GM06990 (cell line): Measurements from ENCODE around the gene CEACAM5.

ENCODE experiments used
- DNase-seq: peaks from one replicate; pipeline ENCODE4 v3.0.0-alpha.2; 2011; ENCODE audit not compliant: insufficient read length; ENCODE audit errors: extremely low read depth
- H3K27me3 ChIP-seq: replicated peaks from 2 replicates; pipeline ENCODE4 v1.6.0; 2011; ENCODE audit warnings: low read length; ENCODE audit not compliant: control insufficient read depth, insufficient read depth
- H3K36me3 ChIP-seq: 2 replicates; pipeline ENCODE4 v1.5.1; 2011; ENCODE audit warnings: low read length; ENCODE audit not compliant: control insufficient read depth, insufficient read depth
- H3K4me3 ChIP-seq: replicated peaks from 2 replicates; pipeline ENCODE4 v1.5.1; 2011; ENCODE audit warnings: low read depth, mild to moderate bottlenecking, control low read depth, low read length
- TF ChIP-seq, protein P1 (sequence below): IDR thresholded peaks from 2 replicates; pipeline ENCODE4 v1.5.1; 2011; ENCODE audit warnings: low read length, control low read depth, mild to moderate bottlenecking, inconsistent platforms; ENCODE audit not compliant: insufficient read depth, poor library complexity, severe bottlenecking

The CEACAM5 gene

DNA sequence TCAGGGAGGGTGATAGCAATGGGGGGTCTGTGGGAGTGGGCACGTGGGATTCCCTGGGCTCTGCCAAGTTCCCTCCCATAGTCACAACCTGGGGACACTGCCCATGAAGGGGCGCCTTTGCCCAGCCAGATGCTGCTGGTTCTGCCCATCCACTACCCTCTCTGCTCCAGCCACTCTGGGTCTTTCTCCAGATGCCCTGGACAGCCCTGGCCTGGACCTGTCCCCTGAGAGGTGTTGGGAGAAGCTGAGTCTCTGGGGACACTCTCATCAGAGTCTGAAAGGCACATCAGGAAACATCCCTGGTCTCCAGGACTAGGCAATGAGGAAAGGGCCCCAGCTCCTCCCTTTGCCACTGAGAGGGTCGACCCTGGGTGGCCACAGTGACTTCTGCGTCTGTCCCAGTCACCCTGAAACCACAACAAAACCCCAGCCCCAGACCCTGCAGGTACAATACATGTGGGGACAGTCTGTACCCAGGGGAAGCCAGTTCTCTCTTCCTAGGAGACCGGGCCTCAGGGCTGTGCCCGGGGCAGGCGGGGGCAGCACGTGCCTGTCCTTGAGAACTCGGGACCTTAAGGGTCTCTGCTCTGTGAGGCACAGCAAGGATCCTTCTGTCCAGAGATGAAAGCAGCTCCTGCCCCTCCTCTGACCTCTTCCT is 11.1 kb upstream of the CEACAM5 start:
- Histone ChIP-seq H3K27me3 (peaks cover 3% of the 10 kb centered on the region; the same call in 1 of the 2 replicates), H3K36me3 (no peaks in the 10 kb centered on the region), H3K4me3 (no peak overlapping the region)
- no peak for DNase-seq
- TF ChIP-seq, protein P1, sequence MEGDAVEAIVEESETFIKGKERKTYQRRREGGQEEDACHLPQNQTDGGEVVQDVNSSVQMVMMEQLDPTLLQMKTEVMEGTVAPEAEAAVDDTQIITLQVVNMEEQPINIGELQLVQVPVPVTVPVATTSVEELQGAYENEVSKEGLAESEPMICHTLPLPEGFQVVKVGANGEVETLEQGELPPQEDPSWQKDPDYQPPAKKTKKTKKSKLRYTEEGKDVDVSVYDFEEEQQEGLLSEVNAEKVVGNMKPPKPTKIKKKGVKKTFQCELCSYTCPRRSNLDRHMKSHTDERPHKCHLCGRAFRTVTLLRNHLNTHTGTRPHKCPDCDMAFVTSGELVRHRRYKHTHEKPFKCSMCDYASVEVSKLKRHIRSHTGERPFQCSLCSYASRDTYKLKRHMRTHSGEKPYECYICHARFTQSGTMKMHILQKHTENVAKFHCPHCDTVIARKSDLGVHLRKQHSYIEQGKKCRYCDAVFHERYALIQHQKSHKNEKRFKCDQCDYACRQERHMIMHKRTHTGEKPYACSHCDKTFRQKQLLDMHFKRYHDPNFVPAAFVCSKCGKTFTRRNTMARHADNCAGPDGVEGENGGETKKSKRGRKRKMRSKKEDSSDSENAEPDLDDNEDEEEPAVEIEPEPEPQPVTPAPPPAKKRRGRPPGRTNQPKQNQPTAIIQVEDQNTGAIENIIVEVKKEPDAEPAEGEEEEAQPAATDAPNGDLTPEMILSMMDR = no peak

DNA sequence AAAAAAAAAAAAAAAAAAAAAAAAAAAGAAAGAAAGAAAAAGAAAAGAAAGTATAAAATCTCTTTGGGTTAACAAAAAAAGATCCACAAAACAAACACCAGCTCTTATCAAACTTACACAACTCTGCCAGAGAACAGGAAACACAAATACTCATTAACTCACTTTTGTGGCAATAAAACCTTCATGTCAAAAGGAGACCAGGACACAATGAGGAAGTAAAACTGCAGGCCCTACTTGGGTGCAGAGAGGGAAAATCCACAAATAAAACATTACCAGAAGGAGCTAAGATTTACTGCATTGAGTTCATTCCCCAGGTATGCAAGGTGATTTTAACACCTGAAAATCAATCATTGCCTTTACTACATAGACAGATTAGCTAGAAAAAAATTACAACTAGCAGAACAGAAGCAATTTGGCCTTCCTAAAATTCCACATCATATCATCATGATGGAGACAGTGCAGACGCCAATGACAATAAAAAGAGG is 9.6 kb upstream of the CEACAM5 start:
- DNase-seq = no peak
- Histone ChIP-seq H3K27me3 (peaks cover 3% of the 10 kb centered on the region; the same call in 1 of the 2 replicates), H3K36me3 (no peaks in the 10 kb centered on the region), H3K4me3 (no peak overlapping the region)
- TF ChIP-seq, protein P1 = no peak

DNA sequence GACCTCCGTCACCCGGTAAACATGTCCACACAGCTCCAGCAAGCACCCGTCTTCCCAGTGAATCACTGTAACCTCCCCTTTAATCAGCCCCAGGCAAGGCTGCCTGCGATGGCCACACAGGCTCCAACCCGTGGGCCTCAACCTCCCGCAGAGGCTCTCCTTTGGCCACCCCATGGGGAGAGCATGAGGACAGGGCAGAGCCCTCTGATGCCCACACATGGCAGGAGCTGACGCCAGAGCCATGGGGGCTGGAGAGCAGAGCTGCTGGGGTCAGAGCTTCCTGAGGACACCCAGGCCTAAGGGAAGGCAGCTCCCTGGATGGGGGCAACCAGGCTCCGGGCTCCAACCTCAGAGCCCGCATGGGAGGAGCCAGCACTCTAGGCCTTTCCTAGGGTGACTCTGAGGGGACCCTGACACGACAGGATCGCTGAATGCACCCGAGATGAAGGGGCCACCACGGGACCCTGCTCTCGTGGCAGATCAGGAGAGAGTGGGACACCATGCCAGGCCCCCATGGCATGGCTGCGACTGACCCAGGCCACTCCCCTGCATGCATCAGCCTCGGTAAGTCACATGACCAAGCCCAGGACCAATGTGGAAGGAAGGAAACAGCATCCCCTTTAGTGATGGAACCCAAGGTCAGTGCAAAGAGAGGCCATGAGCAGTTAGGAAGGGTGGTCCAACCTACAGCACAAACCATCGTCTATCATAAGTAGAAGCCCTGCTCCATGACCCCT is 9.0 kb upstream of the CEACAM5 start:
- Histone ChIP-seq H3K36me3 (no peaks in the 10 kb centered on the region), H3K4me3 (no peak overlapping the region), H3K27me3 (peaks cover 5% of the 10 kb centered on the region; the same call in 1 of the 2 replicates)
- TF ChIP-seq, protein P1 = no peak
- DNase-seq = no peak

DNA sequence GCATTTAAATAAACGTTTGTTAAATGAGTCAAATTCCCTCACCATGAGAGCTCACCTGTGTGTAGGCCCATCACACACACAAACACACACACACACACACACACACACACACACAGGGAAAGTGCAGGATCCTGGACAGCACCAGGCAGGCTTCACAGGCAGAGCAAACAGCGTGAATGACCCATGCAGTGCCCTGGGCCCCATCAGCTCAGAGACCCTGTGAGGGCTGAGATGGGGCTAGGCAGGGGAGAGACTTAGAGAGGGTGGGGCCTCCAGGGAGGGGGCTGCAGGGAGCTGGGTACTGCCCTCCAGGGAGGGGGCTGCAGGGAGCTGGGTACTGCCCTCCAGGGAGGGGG is 8.5 kb upstream of the CEACAM5 start:
- DNase-seq = no peak
- Histone ChIP-seq H3K27me3 (peaks cover 5% of the 10 kb centered on the region; the same call in 1 of the 2 replicates), H3K36me3 (no peaks in the 10 kb centered on the region), H3K4me3 (no peak overlapping the region)
- TF ChIP-seq, protein P1 = no peak

DNA sequence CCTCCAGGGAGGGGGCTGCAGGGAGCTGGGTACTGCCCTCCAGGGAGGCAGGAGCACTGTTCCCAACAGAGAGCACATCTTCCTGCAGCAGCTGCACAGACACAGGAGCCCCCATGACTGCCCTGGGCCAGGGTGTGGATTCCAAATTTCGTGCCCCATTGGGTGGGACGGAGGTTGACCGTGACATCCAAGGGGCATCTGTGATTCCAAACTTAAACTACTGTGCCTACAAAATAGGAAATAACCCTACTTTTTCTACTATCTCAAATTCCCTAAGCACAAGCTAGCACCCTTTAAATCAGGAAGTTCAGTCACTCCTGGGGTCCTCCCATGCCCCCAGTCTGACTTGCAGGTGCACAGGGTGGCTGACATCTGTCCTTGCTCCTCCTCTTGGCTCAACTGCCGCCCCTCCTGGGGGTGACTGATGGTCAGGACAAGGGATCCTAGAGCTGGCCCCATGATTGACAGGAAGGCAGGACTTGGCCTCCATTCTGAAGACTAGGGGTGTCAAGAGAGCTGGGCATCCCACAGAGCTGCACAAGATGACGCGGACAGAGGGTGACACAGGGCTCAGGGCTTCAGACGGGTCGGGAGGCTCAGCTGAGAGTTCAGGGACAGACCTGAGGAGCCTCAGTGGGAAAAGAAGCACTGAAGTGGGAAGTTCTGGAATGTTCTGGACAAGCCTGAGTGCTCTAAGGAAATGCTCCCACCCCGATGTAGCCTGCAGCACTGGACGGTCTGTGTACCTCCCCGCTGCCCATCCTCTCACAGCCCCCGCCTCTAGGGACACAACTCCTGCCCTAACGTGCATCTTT is 7.8 kb upstream of the CEACAM5 start:
- no peak overlapping the region for H3K4me3 ChIP-seq
- 0 out of 2 replicates have a peak, but pooled peaks cover 2% of the 10 kb centered on the region for H3K27me3 ChIP-seq
- no peaks in the 10 kb centered on the region for H3K36me3 ChIP-seq
- TF ChIP-seq, protein P1 = no peak
- DNase-seq = no peak
